ENCODE measurements around the gene MAPRE3. TPM values are rescaled to one million over a fixed set of nuclear protein-coding genes. Genes with fewer than 3 reads are reported as not detected.

Gene MAPRE3
- total RNA-seq, 5 donors from 2014 or later (not counting 1 experiment from before 2014, with no cell fraction given) = 4.0 to 5.1 (median 4.7) TPM

GRCh38 chr2:26946841-26947784, 23.3 kb upstream of the MAPRE3 start:
- POLR2A ChIA-PET = no interaction called here
- Mint-ChIP-seq H3K4me1 (peaks cover 2 to 6% (median 2%) of the 10 kb centered on the region in 3 donors), H3K27me3 (peaks cover 25 to 32% of the 10 kb centered on the region in 2 donors), H3K9me3 (no peaks in the 10 kb centered on the region), H3K4me3 (no peak overlapping the region), H3K36me3 (no peaks in the 10 kb centered on the region), H3K27ac (no peak overlapping the region)
- no peak overlapping the region for H3K4me3 ChIP-seq (ENCODE audit: control insufficient read depth in 1 of 2, extremely low read depth in 1 of 2, low read length in 1 of 2)
- DNase-seq = no peak
- CTCF ChIA-PET = no interaction called here
- H3K27ac ChIP-seq (ENCODE audit: low read length) = no peak overlapping the region
- no peaks in the 10 kb centered on the region for H3K9me3 ChIP-seq
- peaks cover 0 to 59% of the 10 kb centered on the region in 2 experiments for H3K27me3 ChIP-seq (replicated peaks in 1 of 2; ENCODE audit: control insufficient read depth in 2 of 2, extremely low read depth in 1 of 2, insufficient read depth in 2 of 2, low read length in 1 of 2)
- H3K36me3 ChIP-seq (ENCODE audit: control insufficient read depth in 2 of 2, extremely low read depth in 1 of 2, insufficient read depth in 1 of 2, low read length in 1 of 2) = no peaks in the 10 kb centered on the region
- no peak for ATAC-seq (replicated peaks in 1 of 4)
- WGBS (ENCODE audit: insufficient coverage) = 77% methylated on average over 32 of the region's 34 CpGs
- no peaks in the 10 kb centered on the region for H3K4me1 ChIP-seq (ENCODE audit: control insufficient read depth in 1 of 2, extremely low read depth in 1 of 2, insufficient read depth in 2 of 2, low read length in 2 of 2)

- H3K9me3 ChIP-seq = no peaks in the 10 kb centered on the region
- POLR2A ChIA-PET = no interaction called here
- Mint-ChIP-seq H3K4me1 (no peaks in the 10 kb centered on the region), H3K4me3 (no peak overlapping the region), H3K27ac (no peak overlapping the region), H3K9me3 (no peaks in the 10 kb centered on the region), H3K27me3 (peaks cover 16 to 29% of the 10 kb centered on the region in 2 donors), H3K36me3 (no peaks in the 10 kb centered on the region)
- no peaks in the 10 kb centered on the region for H3K36me3 ChIP-seq (ENCODE audit: control insufficient read depth in 2 of 2, extremely low read depth in 1 of 2, insufficient read depth in 1 of 2, low read length in 1 of 2)
- no peak overlapping the region for H3K4me3 ChIP-seq (ENCODE audit: control insufficient read depth in 1 of 2, extremely low read depth in 1 of 2, low read length in 1 of 2)
- H3K27me3 ChIP-seq (replicated peaks in 1 of 2; ENCODE audit: control insufficient read depth in 2 of 2, extremely low read depth in 1 of 2, insufficient read depth in 2 of 2, low read length in 1 of 2) = peaks cover 0 to 51% of the 10 kb centered on the region in 2 experiments
- CTCF ChIA-PET = no interaction called here
- ATAC-seq (replicated peaks in 1 of 4) (no peak), DNase-seq (no peak)
- H3K27ac ChIP-seq (ENCODE audit: low read length) = no peak overlapping the region
- WGBS (ENCODE audit: insufficient coverage) = 88% methylated on average over 1 of the region's 3 CpGs
- no peaks in the 10 kb centered on the region for H3K4me1 ChIP-seq (ENCODE audit: control insufficient read depth in 1 of 2, extremely low read depth in 1 of 2, insufficient read depth in 2 of 2, low read length in 2 of 2)
Measured at GRCh38 chr2:26948800-26949199, 21.6 kb upstream of the MAPRE3 start.

DNA sequence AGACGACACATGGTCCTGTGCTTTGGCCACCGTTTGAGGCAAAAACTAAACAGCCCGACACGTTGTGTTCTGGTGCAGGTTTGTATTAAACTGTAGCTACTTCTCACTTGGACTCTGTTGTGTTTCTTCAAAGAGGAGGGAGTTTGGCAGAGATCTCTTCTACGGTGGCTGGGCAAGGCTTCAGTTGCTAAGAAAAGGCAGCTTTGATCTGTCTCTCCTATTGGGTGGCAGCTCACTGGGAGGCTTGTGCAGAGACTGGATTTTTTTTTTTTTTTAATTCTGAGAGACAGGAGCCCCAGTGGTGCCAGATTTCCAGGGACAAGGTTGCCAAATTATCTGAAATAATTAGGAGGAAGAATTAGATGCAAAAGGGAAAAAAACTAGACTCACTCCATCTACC, 20.2 kb upstream of the MAPRE3 start:
- no peaks in the 10 kb centered on the region for H3K4me1 ChIP-seq (ENCODE audit: control insufficient read depth in 1 of 2, extremely low read depth in 1 of 2, insufficient read depth in 2 of 2, low read length in 2 of 2)
- ChIA-PET CTCF (no interaction called here), POLR2A (no interaction called here)
- DNase-seq (no peak), ATAC-seq (replicated peaks in 1 of 4) (no peak)
- Mint-ChIP-seq H3K4me1 (no peaks in the 10 kb centered on the region), H3K9me3 (no peaks in the 10 kb centered on the region), H3K27ac (no peak overlapping the region), H3K4me3 (no peak overlapping the region), H3K36me3 (no peaks in the 10 kb centered on the region), H3K27me3 (peaks cover 19 to 32% of the 10 kb centered on the region in 2 donors)
- WGBS (ENCODE audit: insufficient coverage) = 84% methylated on average over 4 of the region's 5 CpGs
- H3K4me3 ChIP-seq (ENCODE audit: control insufficient read depth in 1 of 2, extremely low read depth in 1 of 2, low read length in 1 of 2) = no peak overlapping the region
- H3K27ac ChIP-seq (ENCODE audit: low read length) = no peak overlapping the region
- H3K9me3 ChIP-seq = no peaks in the 10 kb centered on the region
- H3K27me3 ChIP-seq (replicated peaks in 1 of 2; ENCODE audit: control insufficient read depth in 2 of 2, extremely low read depth in 1 of 2, insufficient read depth in 2 of 2, low read length in 1 of 2) = peaks cover 0 to 47% of the 10 kb centered on the region in 2 experiments
- no peaks in the 10 kb centered on the region for H3K36me3 ChIP-seq (ENCODE audit: control insufficient read depth in 2 of 2, extremely low read depth in 1 of 2, insufficient read depth in 1 of 2, low read length in 1 of 2)

GRCh38 chr2:26951236-26951635, 19.2 kb upstream of the MAPRE3 start:
- CTCF ChIA-PET = no interaction called here
- no peaks in the 10 kb centered on the region for H3K4me1 ChIP-seq (ENCODE audit: control insufficient read depth in 1 of 2, extremely low read depth in 1 of 2, insufficient read depth in 2 of 2, low read length in 2 of 2)
- no peak overlapping the region for H3K27ac ChIP-seq (ENCODE audit: low read length)
- POLR2A ChIA-PET = no interaction called here
- Mint-ChIP-seq H3K4me3 (no peak overlapping the region), H3K27me3 (peaks cover 24 to 30% of the 10 kb centered on the region in 2 donors), H3K9me3 (no peaks in the 10 kb centered on the region), H3K36me3 (no peaks in the 10 kb centered on the region), H3K27ac (no peak overlapping the region), H3K4me1 (no peaks in the 10 kb centered on the region)
- ATAC-seq (replicated peaks in 1 of 4) = no peak
- no peak overlapping the region for H3K4me3 ChIP-seq (ENCODE audit: control insufficient read depth in 1 of 2, extremely low read depth in 1 of 2, low read length in 1 of 2)
- peaks cover 0 to 41% of the 10 kb centered on the region in 2 experiments for H3K27me3 ChIP-seq (replicated peaks in 1 of 2; ENCODE audit: control insufficient read depth in 2 of 2, extremely low read depth in 1 of 2, insufficient read depth in 2 of 2, low read length in 1 of 2)
- no peak for DNase-seq
- H3K36me3 ChIP-seq (ENCODE audit: control insufficient read depth in 2 of 2, extremely low read depth in 1 of 2, insufficient read depth in 1 of 2, low read length in 1 of 2) = no peaks in the 10 kb centered on the region
- 100% methylated on average over 1 of the region's 3 CpGs for WGBS (ENCODE audit: insufficient coverage)
- no peaks in the 10 kb centered on the region for H3K9me3 ChIP-seq

- Mint-ChIP-seq H3K9me3 (no peaks in the 10 kb centered on the region), H3K27ac (no peak overlapping the region), H3K27me3 (peaks cover 21 to 32% of the 10 kb centered on the region in 2 donors), H3K4me1 (no peaks in the 10 kb centered on the region), H3K4me3 (no peak overlapping the region), H3K36me3 (no peaks in the 10 kb centered on the region)
- ChIA-PET CTCF (interaction anchor here in 1 of 2 donors (0.5 kb wide), 1 partner anchor 12 kb away, joined by 4 read pairs; no protein-coding TSS in a partner anchor), POLR2A (no interaction called here)
- ATAC-seq (replicated peaks in 1 of 4) (no peak), DNase-seq (no peak)
- no peaks in the 10 kb centered on the region for H3K36me3 ChIP-seq (ENCODE audit: control insufficient read depth in 2 of 2, extremely low read depth in 1 of 2, insufficient read depth in 1 of 2, low read length in 1 of 2)
- H3K9me3 ChIP-seq = no peaks in the 10 kb centered on the region
- no peak overlapping the region for H3K4me3 ChIP-seq (ENCODE audit: control insufficient read depth in 1 of 2, extremely low read depth in 1 of 2, low read length in 1 of 2)
- 78% methylated on average over 3 of the region's 4 CpGs for WGBS (ENCODE audit: insufficient coverage)
- peaks cover 0 to 34% of the 10 kb centered on the region in 2 experiments for H3K27me3 ChIP-seq (replicated peaks in 1 of 2; ENCODE audit: control insufficient read depth in 2 of 2, extremely low read depth in 1 of 2, insufficient read depth in 2 of 2, low read length in 1 of 2)
- H3K27ac ChIP-seq (ENCODE audit: low read length) = no peak overlapping the region
- no peaks in the 10 kb centered on the region for H3K4me1 ChIP-seq (ENCODE audit: control insufficient read depth in 1 of 2, extremely low read depth in 1 of 2, insufficient read depth in 2 of 2, low read length in 2 of 2)
Measured at GRCh38 chr2:26952374-26952773, 18.1 kb upstream of the MAPRE3 start.

- 100% methylated on average over 1 of the region's 4 CpGs for WGBS (ENCODE audit: insufficient coverage)
- no peak for ATAC-seq (replicated peaks in 1 of 4)
- CTCF ChIA-PET = interaction anchor here in 1 of 2 donors (1.1 kb wide), 1 partner anchor 50 kb away, joined by 4 read pairs; no protein-coding TSS in a partner anchor
Measured at GRCh38 chr2:26954135-26954534, 16.3 kb upstream of the MAPRE3 start.

More at GRCh38 chr2:26954135-26954534, 16.3 kb upstream of the MAPRE3 start:
- Histone ChIP-seq H3K4me3 (ENCODE audit: control insufficient read depth in 1 of 2, extremely low read depth in 1 of 2, low read length in 1 of 2) (no peak overlapping the region), H3K27ac (ENCODE audit: low read length) (no peak overlapping the region), H3K36me3 (ENCODE audit: control insufficient read depth in 2 of 2, extremely low read depth in 1 of 2, insufficient read depth in 1 of 2, low read length in 1 of 2) (no peaks in the 10 kb centered on the region), H3K27me3 (replicated peaks in 1 of 2; ENCODE audit: control insufficient read depth in 2 of 2, extremely low read depth in 1 of 2, insufficient read depth in 2 of 2, low read length in 1 of 2) (peaks cover 0 to 29% of the 10 kb centered on the region in 2 experiments), H3K9me3 (no peaks in the 10 kb centered on the region), H3K4me1 (ENCODE audit: control insufficient read depth in 1 of 2, extremely low read depth in 1 of 2, insufficient read depth in 2 of 2, low read length in 2 of 2) (no peaks in the 10 kb centered on the region)
- no peaks in the 10 kb centered on the region for H3K36me3 Mint-ChIP-seq
- POLR2A ChIA-PET = interaction anchor here (0.6 to 0.9 kb wide), 2 partner anchors 9 to 1926 kb away, joined by 3 read pairs; no protein-coding TSS in a partner anchor
- H3K27me3 Mint-ChIP-seq = peaks cover 18 to 34% of the 10 kb centered on the region in 2 donors
- no peak overlapping the region for H3K27ac Mint-ChIP-seq
- DNase-seq = no peak
- H3K4me1 Mint-ChIP-seq = no peaks in the 10 kb centered on the region
- H3K4me3 Mint-ChIP-seq = no peak overlapping the region
- no peaks in the 10 kb centered on the region for H3K9me3 Mint-ChIP-seq
